ENCODE measurements around the gene OST4. TPM values are rescaled to one million over a fixed set of nuclear protein-coding genes. Genes with fewer than 3 reads are reported as not detected.

Gene OST4
- total RNA-seq, 1 donor from 2014 or later, result 245 TPM

DNA sequence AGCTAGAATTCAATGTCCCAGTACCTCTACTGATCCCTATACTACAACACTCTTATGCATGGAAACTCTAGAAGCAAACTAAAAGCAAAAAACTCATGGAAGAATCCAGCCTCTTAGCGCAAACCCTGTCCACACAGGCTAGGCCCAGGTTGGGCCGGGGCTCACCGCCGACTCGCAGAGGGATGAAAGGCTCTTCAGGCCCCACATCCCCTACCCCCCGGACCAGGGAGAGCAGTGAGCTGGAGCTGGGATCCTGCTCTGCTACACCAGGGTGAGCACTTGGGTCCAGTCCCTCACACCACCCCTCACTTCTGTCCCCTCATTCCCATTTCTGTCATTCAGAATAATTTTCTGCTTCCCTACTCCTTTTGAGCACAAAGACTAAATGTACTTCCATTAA lies 2.0 kb downstream of the OST4 start:
- peaks cover 12% of the 10 kb centered on the region for H3K36me3 Mint-ChIP-seq (ENCODE audit: insufficient read depth)
- H3K27me3 Mint-ChIP-seq, result peaks cover 4% of the 10 kb centered on the region
- TF ChIP-seq, protein P1, sequence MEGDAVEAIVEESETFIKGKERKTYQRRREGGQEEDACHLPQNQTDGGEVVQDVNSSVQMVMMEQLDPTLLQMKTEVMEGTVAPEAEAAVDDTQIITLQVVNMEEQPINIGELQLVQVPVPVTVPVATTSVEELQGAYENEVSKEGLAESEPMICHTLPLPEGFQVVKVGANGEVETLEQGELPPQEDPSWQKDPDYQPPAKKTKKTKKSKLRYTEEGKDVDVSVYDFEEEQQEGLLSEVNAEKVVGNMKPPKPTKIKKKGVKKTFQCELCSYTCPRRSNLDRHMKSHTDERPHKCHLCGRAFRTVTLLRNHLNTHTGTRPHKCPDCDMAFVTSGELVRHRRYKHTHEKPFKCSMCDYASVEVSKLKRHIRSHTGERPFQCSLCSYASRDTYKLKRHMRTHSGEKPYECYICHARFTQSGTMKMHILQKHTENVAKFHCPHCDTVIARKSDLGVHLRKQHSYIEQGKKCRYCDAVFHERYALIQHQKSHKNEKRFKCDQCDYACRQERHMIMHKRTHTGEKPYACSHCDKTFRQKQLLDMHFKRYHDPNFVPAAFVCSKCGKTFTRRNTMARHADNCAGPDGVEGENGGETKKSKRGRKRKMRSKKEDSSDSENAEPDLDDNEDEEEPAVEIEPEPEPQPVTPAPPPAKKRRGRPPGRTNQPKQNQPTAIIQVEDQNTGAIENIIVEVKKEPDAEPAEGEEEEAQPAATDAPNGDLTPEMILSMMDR (IDR thresholded peaks at IDR 0.05; ENCODE audit: unreplicated experiment), result no peak
- DNase-seq (ENCODE audit: low spot score, unreplicated experiment), result no peak
- H3K4me3 Mint-ChIP-seq (ENCODE audit: low read depth), result peak overlapping the region; percentile 97
- no peaks in the 10 kb centered on the region for H3K9me3 Mint-ChIP-seq (ENCODE audit: low read depth)
- peaks cover 12% of the 10 kb centered on the region for H3K4me1 Mint-ChIP-seq (ENCODE audit: low read depth)
- no peak overlapping the region for H3K27ac Mint-ChIP-seq

DNA sequence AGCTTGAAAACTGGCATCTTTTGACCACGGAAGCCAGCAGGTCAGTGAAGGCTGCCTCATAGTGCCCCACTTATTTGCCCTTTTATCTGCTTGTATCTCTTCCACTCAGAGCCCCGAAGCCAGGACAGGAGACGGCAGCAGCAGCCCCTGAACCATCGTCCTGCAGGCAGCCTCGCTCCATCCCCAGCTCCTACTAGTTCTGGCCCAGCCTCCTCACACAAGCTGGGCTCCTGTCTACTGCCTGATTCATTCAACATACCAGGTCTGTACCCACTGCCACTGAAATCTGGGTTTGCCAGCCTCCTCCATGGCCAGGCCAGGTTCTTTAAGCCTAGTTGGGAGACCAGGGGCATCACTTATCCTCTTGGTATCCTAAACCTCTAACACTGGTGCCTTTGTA lies 4.1 kb downstream of the OST4 start:
- TF ChIP-seq, protein P1 (IDR thresholded peaks at IDR 0.05; ENCODE audit: unreplicated experiment), result no peak
- Mint-ChIP-seq H3K36me3 (ENCODE audit: insufficient read depth) (peaks cover 15% of the 10 kb centered on the region), H3K4me3 (ENCODE audit: low read depth) (no peak overlapping the region), H3K27ac (peak overlapping the region; percentile 62), H3K27me3 (no peaks in the 10 kb centered on the region), H3K4me1 (ENCODE audit: low read depth) (peaks cover 12% of the 10 kb centered on the region), H3K9me3 (ENCODE audit: low read depth) (no peaks in the 10 kb centered on the region)
- DNase-seq (ENCODE audit: low spot score, unreplicated experiment), result no peak

DNA sequence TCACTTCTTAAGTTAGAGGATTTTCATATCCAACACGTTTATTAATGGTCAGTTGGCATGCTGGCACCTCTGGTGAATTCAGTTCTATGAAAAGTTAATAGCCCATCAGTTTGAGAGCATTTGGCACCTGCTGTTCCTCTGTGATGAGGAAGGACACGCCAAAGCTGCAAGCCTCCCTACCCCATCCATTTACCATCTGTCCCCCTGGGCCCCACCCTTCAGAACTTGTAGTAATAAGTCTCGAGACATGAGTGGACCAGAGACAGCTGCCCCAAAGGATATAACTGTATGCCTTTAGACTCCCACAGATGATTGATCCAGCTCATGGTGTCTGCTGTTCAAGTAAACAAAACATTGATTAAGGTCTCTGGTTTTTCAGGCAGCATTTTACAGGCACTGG lies 6.3 kb downstream of the OST4 start:
- H3K9me3 Mint-ChIP-seq (ENCODE audit: low read depth), result no peaks in the 10 kb centered on the region
- no peak for DNase-seq (ENCODE audit: low spot score, unreplicated experiment)
- H3K4me3 Mint-ChIP-seq (ENCODE audit: low read depth), result no peak overlapping the region
- no peaks in the 10 kb centered on the region for H3K27me3 Mint-ChIP-seq
- TF ChIP-seq, protein P1 (IDR thresholded peaks at IDR 0.05; ENCODE audit: unreplicated experiment), result no peak
- H3K4me1 Mint-ChIP-seq (ENCODE audit: low read depth), result peaks cover 2% of the 10 kb centered on the region
- H3K36me3 Mint-ChIP-seq (ENCODE audit: insufficient read depth), result peaks cover 17% of the 10 kb centered on the region
- no peak overlapping the region for H3K27ac Mint-ChIP-seq

DNA sequence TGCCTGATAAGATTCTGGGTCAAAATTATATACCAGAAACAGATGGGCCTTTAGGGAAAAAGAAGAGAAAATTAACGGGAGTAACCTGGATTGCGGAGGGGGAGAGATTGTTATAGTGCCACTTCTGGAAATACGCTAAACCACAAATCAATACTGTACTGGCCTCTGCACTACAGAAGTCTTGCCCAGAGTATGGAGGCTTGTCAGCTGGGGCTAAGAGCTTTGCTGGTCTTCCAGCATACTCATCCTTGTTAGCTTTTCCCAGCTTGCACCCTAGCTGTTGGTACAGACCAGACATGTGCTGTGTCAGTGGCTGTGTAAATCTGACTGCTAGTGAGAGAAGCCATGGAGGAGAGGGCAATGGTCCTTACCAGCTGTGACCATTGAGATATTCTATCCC lies 11.1 kb downstream of the OST4 start:
- H3K27ac Mint-ChIP-seq, result no peak overlapping the region
- no peaks in the 10 kb centered on the region for H3K9me3 Mint-ChIP-seq (ENCODE audit: low read depth)
- no peak for DNase-seq (ENCODE audit: low spot score, unreplicated experiment)
- TF ChIP-seq, protein P1 (IDR thresholded peaks at IDR 0.05; ENCODE audit: unreplicated experiment), result no peak
- peaks cover 10% of the 10 kb centered on the region for H3K36me3 Mint-ChIP-seq (ENCODE audit: insufficient read depth)
- no peaks in the 10 kb centered on the region for H3K4me1 Mint-ChIP-seq (ENCODE audit: low read depth)
- no peak overlapping the region for H3K4me3 Mint-ChIP-seq (ENCODE audit: low read depth)
- no peaks in the 10 kb centered on the region for H3K27me3 Mint-ChIP-seq

DNA sequence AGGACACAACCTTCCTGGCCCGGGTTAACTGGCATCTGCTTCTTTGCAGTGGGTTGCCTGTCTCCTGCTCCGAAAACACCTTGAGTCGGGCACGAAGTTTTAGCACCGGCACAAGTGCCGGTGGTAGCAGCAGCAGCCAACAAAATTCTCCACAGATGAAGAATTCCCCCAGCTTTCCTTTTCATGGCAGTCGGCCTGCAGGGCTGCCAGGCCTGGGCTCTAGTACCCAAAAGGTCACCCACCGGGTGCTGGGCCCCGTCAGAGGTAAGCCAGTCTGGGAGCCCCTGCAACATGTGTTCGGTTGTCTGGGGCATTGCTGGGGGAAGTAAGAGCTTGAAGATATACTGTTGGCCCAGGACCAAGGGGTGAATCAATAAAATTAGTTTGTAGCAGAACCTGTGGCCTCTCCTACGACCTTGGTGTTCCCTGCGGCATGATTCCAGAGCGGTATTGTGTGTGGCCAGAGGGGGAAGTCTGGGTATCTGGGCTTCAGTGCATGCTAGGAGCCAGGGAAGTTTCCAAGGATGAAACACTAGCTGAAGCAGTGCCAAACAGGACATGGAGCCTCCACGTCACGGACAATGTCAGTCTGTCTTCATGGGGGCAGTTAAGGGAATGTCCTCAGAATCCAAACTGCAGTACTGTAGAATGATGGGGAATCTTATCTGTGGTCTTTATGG lies 12.2 kb downstream of the OST4 start:
- no peak overlapping the region for H3K4me3 Mint-ChIP-seq (ENCODE audit: low read depth)
- no peaks in the 10 kb centered on the region for H3K27me3 Mint-ChIP-seq
- no peaks in the 10 kb centered on the region for H3K4me1 Mint-ChIP-seq (ENCODE audit: low read depth)
- TF ChIP-seq, protein P1 (IDR thresholded peaks at IDR 0.05; ENCODE audit: unreplicated experiment), result no peak
- peaks cover 14% of the 10 kb centered on the region for H3K36me3 Mint-ChIP-seq (ENCODE audit: insufficient read depth)
- no peaks in the 10 kb centered on the region for H3K9me3 Mint-ChIP-seq (ENCODE audit: low read depth)
- no peak overlapping the region for H3K27ac Mint-ChIP-seq
- DNase-seq (ENCODE audit: low spot score, unreplicated experiment), result no peak

All from progenitor cell of endocrine pancreas (in vitro differentiated cells).